H1 (cell line): ENCODE results near the gene ZNF581.

Source experiments
- EZH2 ChIP-seq: fragments of 200-600 bp; sonication (generic); IDR thresholded peaks from 2 replicates; pipeline ENCODE4 v1.7.1; 2012; ENCODE audit warnings: low read depth, mild to moderate bottlenecking, moderate library complexity, low read length, inconsistent platforms; ENCODE audit not compliant: severe bottlenecking
- NRF1 ChIP-seq: IDR thresholded peaks from 2 replicates; pipeline ENCODE4 v1.6.1; 2011; ENCODE audit warnings: mild to moderate bottlenecking, low read depth, low read length, improper control_type of control experiment
- TEAD4 ChIP-seq: IDR thresholded peaks from 2 replicates; pipeline ENCODE4 v1.6.1; 2012; ENCODE audit warnings: low read depth, low read length, inconsistent platforms, mixed read lengths
- TF ChIP-seq, protein P1 (sequence below), 3 experiments: IDR thresholded peaks; 1 replicate in 2 of 3; 2 replicates in 1 of 3; pipeline versions ENCODE4 v1.5.1 to v1.6.1; 2011; ENCODE audit warnings: low read length in 3 of 3, mild to moderate bottlenecking in 3 of 3, inconsistent platforms in 2 of 3, low read depth in 1 of 3, moderate library complexity in 1 of 3; ENCODE audit not compliant: insufficient read depth in 1 of 3; ENCODE audit errors: control extremely low read depth in 1 of 3

DNA sequence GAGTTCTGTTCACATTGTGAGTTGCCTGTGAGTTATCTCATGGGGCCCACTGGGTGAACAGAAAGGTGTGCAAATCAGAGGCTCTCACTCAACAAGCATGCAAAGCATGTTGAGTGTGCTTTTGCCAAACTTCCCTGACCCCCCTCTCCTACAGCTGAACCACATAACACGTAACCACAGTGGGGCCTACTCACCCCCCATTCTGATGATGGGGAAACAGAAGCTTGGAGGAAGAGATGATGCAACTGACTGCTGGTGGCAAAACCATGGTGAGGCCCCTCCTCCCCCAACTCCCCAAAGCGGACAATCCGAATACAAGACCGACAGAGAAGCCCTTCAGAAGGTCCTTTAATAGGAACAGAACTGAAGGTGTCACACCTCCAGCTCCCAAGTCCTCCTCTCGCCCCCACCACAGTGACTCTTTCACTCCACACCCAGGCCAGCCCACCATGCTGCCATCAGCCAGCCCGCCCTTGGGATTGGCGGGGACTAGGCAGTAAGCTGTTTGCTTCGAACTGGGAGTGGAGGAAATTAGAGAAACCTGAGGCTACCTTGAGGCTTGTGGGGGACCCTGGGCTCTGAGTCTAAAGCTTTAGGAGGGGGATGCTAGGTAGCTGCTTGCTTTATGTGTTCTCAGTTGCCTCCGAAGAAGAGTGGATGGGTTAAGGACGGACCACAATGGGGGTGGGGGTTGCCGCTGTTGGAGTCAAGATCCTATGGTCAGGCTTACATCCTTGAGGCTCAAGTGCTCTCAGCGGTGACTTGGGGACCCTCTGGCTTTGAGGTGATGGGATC is 22.8 kb upstream of the ZNF581 start:
- TF ChIP-seq TEAD4 (no peak), EZH2 (no peak), NRF1 (no peak)
- TF ChIP-seq, protein P1, sequence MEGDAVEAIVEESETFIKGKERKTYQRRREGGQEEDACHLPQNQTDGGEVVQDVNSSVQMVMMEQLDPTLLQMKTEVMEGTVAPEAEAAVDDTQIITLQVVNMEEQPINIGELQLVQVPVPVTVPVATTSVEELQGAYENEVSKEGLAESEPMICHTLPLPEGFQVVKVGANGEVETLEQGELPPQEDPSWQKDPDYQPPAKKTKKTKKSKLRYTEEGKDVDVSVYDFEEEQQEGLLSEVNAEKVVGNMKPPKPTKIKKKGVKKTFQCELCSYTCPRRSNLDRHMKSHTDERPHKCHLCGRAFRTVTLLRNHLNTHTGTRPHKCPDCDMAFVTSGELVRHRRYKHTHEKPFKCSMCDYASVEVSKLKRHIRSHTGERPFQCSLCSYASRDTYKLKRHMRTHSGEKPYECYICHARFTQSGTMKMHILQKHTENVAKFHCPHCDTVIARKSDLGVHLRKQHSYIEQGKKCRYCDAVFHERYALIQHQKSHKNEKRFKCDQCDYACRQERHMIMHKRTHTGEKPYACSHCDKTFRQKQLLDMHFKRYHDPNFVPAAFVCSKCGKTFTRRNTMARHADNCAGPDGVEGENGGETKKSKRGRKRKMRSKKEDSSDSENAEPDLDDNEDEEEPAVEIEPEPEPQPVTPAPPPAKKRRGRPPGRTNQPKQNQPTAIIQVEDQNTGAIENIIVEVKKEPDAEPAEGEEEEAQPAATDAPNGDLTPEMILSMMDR (IDR thresholded peaks at IDR 0.05; ENCODE audit: control extremely low read depth in 1 of 3, insufficient read depth in 1 of 3, low read depth in 1 of 3, low read length in 3 of 3): no peak
